HepG2 (cell line): ENCODE results near the gene SYT9. TPM values are rescaled to one million over a fixed set of nuclear protein-coding genes. Genes with fewer than 3 reads are reported as not detected.

Experiments
- ATAC-seq: fragments of 200-7000 bp; cut with Tn5 transposase; 3 replicates; pipeline ENCODE4 v1.9.1; 2020; ENCODE audit warnings: mild to moderate bottlenecking, moderate library complexity
- BruUV-seq: library from RNA; stranded (reverse); fragments of 400-500 nt; replicated peaks from 2 replicates; lab custom pipeline; 2021; lab: Mats Ljungman, UMichigan
- CTCF ChIA-PET: fragments of 300-600 bp; formaldehyde crosslinking; extraction: SDS; loops from one replicate; lab custom pipeline; 2021; ENCODE audit warnings: low total read pairs, inconsistent platforms, low intra/inter-chr PET ratio; lab: Yijun Ruan, JAX
- POLR2A ChIA-PET: fragments of 350-600 bp; sonication (Branson Sonifier 250); formaldehyde crosslinking; loops from one replicate; lab custom pipeline; 2020; ENCODE audit warnings: antibody characterized with exemption, inconsistent platforms; lab: Yijun Ruan, JAX
- DNase-seq: peaks from one replicate; pipeline ENCODE4 v3.0.0-alpha.2; 2015; ENCODE audit warnings: low spot score
- FAIRE-seq: peaks from 3 replicates; lab custom pipeline; 2011; peaks lifted over from hg19 to GRCh38; lab: Jason Lieb, UNC
- H2AFZ ChIP-seq: one replicate; pipeline ENCODE4 v1.6.1; 2011; ENCODE audit warnings: low read length, inconsistent platforms
- H3K27ac ChIP-seq: fragments of 300-600 bp; 3 replicates; pipeline ENCODE4 v1.8.0; 2011; ENCODE audit warnings: mixed run types, mild to moderate bottlenecking, mixed read lengths, low read length, inconsistent platforms; ENCODE audit not compliant: insufficient read depth; ENCODE audit errors: extremely low read length
- H3K27me3 ChIP-seq, 2 experiments: fragments of 200-600 bp in 1 of 2; 2 replicates in 1 of 2; 3 replicates in 1 of 2; pipeline versions ENCODE4 v1.6.0 to v1.8.0; 2011; ENCODE audit warnings: low read length in 2 of 2, mild to moderate bottlenecking in 2 of 2, moderate library complexity in 2 of 2, inconsistent platforms in 1 of 2; ENCODE audit not compliant: insufficient read depth in 2 of 2, control insufficient read depth in 1 of 2
- H3K36me3 ChIP-seq, 2 experiments: fragments of 200-600 bp in 1 of 2; replicated peaks in 1 of 2; 2 replicates in 1 of 2; 3 replicates in 1 of 2; pipeline versions ENCODE4 v1.5.1 to v1.8.0; 2011; ENCODE audit warnings: low read length in 2 of 2, inconsistent platforms in 1 of 2; ENCODE audit not compliant: insufficient read depth in 2 of 2, control insufficient read depth in 1 of 2
- H3K4me1 ChIP-seq: 2 replicates; pipeline ENCODE4 v1.5.1; 2012; ENCODE audit warnings: low read length, inconsistent platforms; ENCODE audit not compliant: insufficient read depth
- H3K4me2 ChIP-seq: 2 replicates; pipeline ENCODE4 v1.6.0; 2011; ENCODE audit warnings: low read depth, low read length, inconsistent platforms
- H3K4me3 ChIP-seq, 3 experiments: fragments of 200-600 bp in 1 of 3; sonication (generic), shearing (Covaris generic) in 1 of 3; replicated peaks in 1 of 3; 2 replicates each; pipeline ENCODE4 v1.5.1; 2011 to 2016; ENCODE audit warnings: low read length in 3 of 3, inconsistent platforms in 2 of 3, low read depth in 2 of 3, mild to moderate bottlenecking in 2 of 3, control low read depth in 1 of 3, mixed read lengths in 1 of 3; ENCODE audit not compliant: insufficient read depth in 1 of 3
- H3K79me2 ChIP-seq: one replicate; pipeline ENCODE4 v1.6.1; 2011; ENCODE audit warnings: low read length, inconsistent platforms; ENCODE audit not compliant: insufficient read depth
- H3K9ac ChIP-seq: 2 replicates; pipeline ENCODE4 v1.6.0; 2011; ENCODE audit warnings: mild to moderate bottlenecking, low read depth, low read length, inconsistent platforms; ENCODE audit not compliant: insufficient read depth
- H3K9me3 ChIP-seq: 2 replicates; pipeline ENCODE4 v1.5.1; 2012; ENCODE audit warnings: mild to moderate bottlenecking, low read length
- H4K20me1 ChIP-seq: 2 replicates; pipeline ENCODE4 v1.6.0; 2011; ENCODE audit warnings: inconsistent platforms, mild to moderate bottlenecking, low read length, moderate library complexity; ENCODE audit not compliant: insufficient read depth
- DDIT3 ChIP-seq: sonication (generic); formaldehyde crosslinking; IDR thresholded peaks from 2 replicates; pipeline ENCODE4 v1.4.0; 2020; ENCODE audit warnings: mild to moderate bottlenecking, missing genetic modification reagents
- FOXM1 ChIP-seq: sonication (generic); formaldehyde crosslinking; IDR thresholded peaks from 2 replicates; pipeline ENCODE4 v1.5.0; 2020; ENCODE audit warnings: missing genetic modification reagents
- KDM4B ChIP-seq: sonication (generic); formaldehyde crosslinking; IDR thresholded peaks from 2 replicates; pipeline ENCODE4 v1.4.0; 2020; ENCODE audit warnings: missing genetic modification reagents
- KMT2A ChIP-seq: sonication (generic); formaldehyde crosslinking; IDR thresholded peaks from 2 replicates; pipeline ENCODE4 v1.4.0; 2020; ENCODE audit warnings: missing genetic modification reagents
- MAF1 ChIP-seq: sonication (generic); formaldehyde crosslinking; IDR thresholded peaks from 2 replicates; pipeline ENCODE4 v1.5.0; 2020; ENCODE audit warnings: missing genetic modification reagents, borderline replicate concordance
- MXD4 ChIP-seq: IDR thresholded peaks from 2 replicates; pipeline ENCODE4 v1.6.1; 2016; ENCODE audit warnings: mild to moderate bottlenecking, missing biosample characterization, missing genetic modification reagents
- SALL1 ChIP-seq: sonication (generic); formaldehyde crosslinking; IDR thresholded peaks from 2 replicates; pipeline ENCODE4 v1.8.0; 2022; ENCODE audit warnings: mild to moderate bottlenecking, missing genetic modification reagents
- SAP130 ChIP-seq: IDR thresholded peaks from 2 replicates; pipeline ENCODE4 v1.6.1; 2016; ENCODE audit warnings: low read depth
- SMAD1 ChIP-seq: sonication (generic); formaldehyde crosslinking; IDR thresholded peaks from 2 replicates; pipeline ENCODE4 v1.4.0; 2020; ENCODE audit warnings: missing genetic modification reagents, low read depth, mild to moderate bottlenecking, borderline replicate concordance
- SNAI1 ChIP-seq: sonication (generic); formaldehyde crosslinking; IDR thresholded peaks from 2 replicates; pipeline ENCODE4 v1.5.0; 2020; ENCODE audit warnings: mild to moderate bottlenecking, missing genetic modification reagents, borderline replicate concordance
- ZNF496 ChIP-seq: sonication (generic); formaldehyde crosslinking; IDR thresholded peaks from 2 replicates; pipeline ENCODE4 v1.8.1; 2023; ENCODE audit warnings: mild to moderate bottlenecking, moderate library complexity, missing genetic modification reagents; ENCODE audit not compliant: insufficient replicate concordance
- ZNF7 ChIP-seq: IDR thresholded peaks from 2 replicates; pipeline ENCODE4 v1.6.1; 2016; ENCODE audit warnings: missing biosample characterization, missing genetic modification reagents
- ZNF878 ChIP-seq: sonication (generic); formaldehyde crosslinking; IDR thresholded peaks from 2 replicates; pipeline ENCODE4 v1.8.1; 2023; ENCODE audit warnings: mild to moderate bottlenecking, missing genetic modification reagents, moderate library complexity
- in situ Hi-C: cut with HindIII; loops from 2 replicates; pipeline ENCODE4 v1.10.0; 2017; ENCODE audit warnings: low pct_unique_long_range_greater_than_20kb; ENCODE audit not compliant: extremely low pct_ligation_motif_present
- intact Hi-C: fragments of 100-400 bp; cut with micrococcal nuclease; formaldehyde crosslinking; loops from one replicate; pipeline ENCODE4 v1.10.0; 2022; ENCODE audit not compliant: unreplicated experiment
- polyA plus RNA-seq, 8 experiments: library from polyadenylated mRNA; depleted of rRNA in 3 of 8; stranded (reverse) in 7 of 8; unstranded in 1 of 8; fragments of >200 nt; fragmentation: Illumina TruSeq in 4 of 8; extraction: Trizol in 4 of 8; gene quantifications; 2 replicates each; pipeline versions ENCODE4 v1.2.1 to v1.2.3, GENCODE V29; 2011 to 2016; ENCODE audit warnings: low read depth in 4 of 8, missing spikeins in 1 of 8, mixed read lengths in 1 of 8; ENCODE audit not compliant: insufficient read depth in 1 of 8
- total RNA-seq, 5 experiments: library from RNA; depleted of rRNA; stranded (reverse); fragments of >200 nt; fragmentation: Illumina TruSeq; extraction: Trizol; gene quantifications; 2 replicates each; pipeline ENCODE4 v1.2.3, GENCODE V29; 2016; ENCODE audit warnings: low read depth in 1 of 5

Gene SYT9
- total and polyA plus RNA-seq, 2 of the 13 experiments (the other 11 are each of a cell fraction or from before 2014, with no cell fraction given), result not detected

DNA sequence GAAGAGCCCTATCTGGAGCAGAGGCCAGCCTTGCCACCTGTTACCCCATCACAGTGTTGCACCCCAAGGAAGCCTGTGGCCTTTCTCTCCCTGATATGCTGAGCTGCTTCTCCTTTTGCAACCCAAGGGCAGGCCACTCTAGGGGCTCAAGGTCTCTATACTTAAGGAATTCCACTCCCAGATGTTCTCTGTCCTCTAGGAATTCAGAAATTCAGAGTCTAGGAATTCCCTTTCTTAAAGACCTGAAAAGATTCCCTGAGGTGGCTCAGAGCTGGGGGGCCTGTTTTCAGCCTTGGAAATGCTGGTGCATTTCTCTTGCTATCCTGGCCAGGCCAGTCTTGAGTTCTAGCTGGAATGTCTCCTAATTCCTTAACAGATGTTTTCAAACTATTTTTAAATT is 165.6 kb downstream of the SYT9 start:
- POLR2A ChIA-PET, result no interaction called here
- no peak overlapping the region for H3K27ac ChIP-seq
- H3K79me2 ChIP-seq, result no peaks in the 10 kb centered on the region
- H3K4me3 ChIP-seq, result no peak overlapping the region
- no peak for FAIRE-seq
- H2AFZ ChIP-seq, result no peak overlapping the region
- no peaks in the 10 kb centered on the region for H3K36me3 ChIP-seq
- in situ Hi-C loops, result no loop called here
- TF ChIP-seq MAF1 (CRISPR knock-in tag) (no peak), FOXM1 (CRISPR knock-in tag) (no peak), SALL1 (CRISPR knock-in tag) (no peak), SAP130 (no peak), KDM4B (CRISPR knock-in tag) (no peak), SNAI1 (CRISPR knock-in tag) (no peak), ZNF7 (CRISPR knock-in tag) (no peak), ZNF496 (CRISPR knock-in tag) (no peak), KMT2A (no peak), MXD4 (CRISPR knock-in tag) (no peak), DDIT3 (CRISPR knock-in tag) (no peak), ZNF878 (CRISPR knock-in tag) (no peak), SMAD1 (CRISPR knock-in tag) (no peak)
- TF ChIP-seq, all 625 proteins: peak for 0
- no peak for DNase-seq
- CTCF ChIA-PET, result no interaction called here
- intact Hi-C loops, result no loop called here
- Histone ChIP-seq H3K4me1 (no peaks in the 10 kb centered on the region), H3K27me3 (peaks cover 0 to 15% of the 10 kb centered on the region in 2 experiments; a peak in 2 of 5 replicates), H3K4me2 (no peak overlapping the region), H4K20me1 (no peaks in the 10 kb centered on the region), H3K9ac (no peak overlapping the region), H3K9me3 (no peaks in the 10 kb centered on the region)
- BruUV-seq, result no TSS peak
- ATAC-seq, result no peak
